K562 (cell line): ENCODE measurements around the gene HMGB1. TPM values are rescaled to one million over a fixed set of nuclear protein-coding genes. Genes with fewer than 3 reads are reported as not detected.

Experiments
- ATAC-seq: fragments of 200-7000 bp; cut with Tn5 transposase; 3 replicates; pipeline ENCODE4 v1.9.1; 2020; ENCODE audit warnings: moderate library complexity
- BruUV-seq: library from RNA; stranded (reverse); fragments of 400-500 nt; replicated peaks from 2 replicates; lab custom pipeline; 2021; lab: Mats Ljungman, UMichigan
- CTCF ChIA-PET: fragments of 300-600 bp; formaldehyde crosslinking; extraction: SDS; loops from one replicate; lab custom pipeline; 2021; ENCODE audit warnings: low intra/inter-chr PET ratio; lab: Yijun Ruan, JAX
- POLR2A ChIA-PET: fragments of 300-600, 350-650 bp; sonication (Branson Sonifier 250); formaldehyde crosslinking; extraction: SDS; loops from one replicate; lab custom pipeline; 2021; ENCODE audit warnings: antibody characterized with exemption, inconsistent platforms; lab: Yijun Ruan, JAX
- DNase-seq, 4 experiments: peaks; one replicate each; pipeline versions ENCODE4 v3.0.0 to v3.0.0-alpha.2; 2011 to 2018; ENCODE audit warnings: low spot score in 3 of 4, mixed read lengths in 3 of 4; ENCODE audit errors: extremely low read depth in 1 of 4
- FAIRE-seq: peaks from 2 replicates; lab custom pipeline; 2011; peaks lifted over from hg19 to GRCh38; lab: Jason Lieb, UNC
- H2AFZ ChIP-seq: 2 replicates; pipeline ENCODE4 v1.6.0; 2011; ENCODE audit warnings: low read depth, low read length, control low read depth, inconsistent platforms
- H3K27ac ChIP-seq: fragments of 200-600 bp; 3 replicates; pipeline ENCODE4 v1.8.0; 2011; ENCODE audit warnings: low read depth, mild to moderate bottlenecking, control low read depth, inconsistent platforms, low read length, moderate library complexity, mixed read lengths; ENCODE audit errors: extremely low read depth
- H3K27me3 ChIP-seq, 2 experiments: fragments of 300-600 bp in 1 of 2; 2 replicates in 1 of 2; 3 replicates in 1 of 2; pipeline versions ENCODE4 v1.6.0 to v1.8.0; 2011; ENCODE audit warnings: inconsistent platforms in 2 of 2, low read length in 2 of 2, mild to moderate bottlenecking in 1 of 2, mixed read lengths in 1 of 2, moderate library complexity in 1 of 2; ENCODE audit not compliant: control insufficient read depth in 2 of 2, insufficient read depth in 2 of 2
- H3K36me3 ChIP-seq: fragments of 300-600 bp; 3 replicates; pipeline ENCODE4 v1.8.0; 2011; ENCODE audit warnings: mild to moderate bottlenecking, low read length, inconsistent platforms; ENCODE audit not compliant: control insufficient read depth, insufficient read depth
- H3K4me1 ChIP-seq, 2 experiments: fragments of 200-600 bp in 1 of 2; replicated peaks in 1 of 2; 2 replicates in 1 of 2; 3 replicates in 1 of 2; pipeline versions ENCODE4 v1.5.1 to v1.8.0; 2011; ENCODE audit warnings: inconsistent platforms in 2 of 2, low read length in 2 of 2, mild to moderate bottlenecking in 1 of 2, mixed read lengths in 1 of 2, moderate library complexity in 1 of 2; ENCODE audit not compliant: control insufficient read depth in 2 of 2, insufficient read depth in 2 of 2
- H3K4me2 ChIP-seq: 2 replicates; pipeline ENCODE4 v1.6.1; 2011; ENCODE audit warnings: low read length, control low read depth, inconsistent platforms, mixed read lengths; ENCODE audit not compliant: insufficient read depth
- H3K4me3 ChIP-seq: fragments of 200-600 bp; sonication (generic), shearing (Covaris generic); 2 replicates; pipeline ENCODE4 v1.5.1; 2016; ENCODE audit warnings: control low read depth, inconsistent platforms
- H3K79me2 ChIP-seq: fragments of 200-600 bp; 3 replicates; pipeline ENCODE4 v1.8.0; 2011; ENCODE audit warnings: low read length, inconsistent platforms; ENCODE audit not compliant: control insufficient read depth, insufficient read depth
- H3K9ac ChIP-seq, 2 experiments: 2 replicates each; pipeline versions ENCODE4 v1.6.0 to v1.6.1; 2011; ENCODE audit warnings: low read depth in 2 of 2, low read length in 2 of 2, control low read depth in 1 of 2, inconsistent platforms in 1 of 2, mild to moderate bottlenecking in 1 of 2, mixed read lengths in 1 of 2; ENCODE audit not compliant: insufficient read depth in 1 of 2
- H3K9me1 ChIP-seq: one replicate; pipeline ENCODE4 v1.6.0; 2011; ENCODE audit warnings: inconsistent platforms, mild to moderate bottlenecking, low read length, moderate library complexity; ENCODE audit not compliant: control insufficient read depth, insufficient read depth
- H3K9me3 ChIP-seq: replicated peaks from 2 replicates; pipeline ENCODE4 v1.5.1; 2011; ENCODE audit warnings: low read depth, low read length, inconsistent platforms; ENCODE audit not compliant: control insufficient read depth, insufficient read depth
- H4K20me1 ChIP-seq: replicated peaks from 2 replicates; pipeline ENCODE4 v1.6.1; 2011; ENCODE audit warnings: low read length, inconsistent platforms, mixed read lengths; ENCODE audit not compliant: control insufficient read depth, insufficient read depth
- DACH1 ChIP-seq: fragments of 450-650 bp; IDR thresholded peaks from 2 replicates; pipeline ENCODE4 v1.6.1; 2018; ENCODE audit not compliant: partially characterized antibody
- ETS2 ChIP-seq: IDR thresholded peaks from 2 replicates; pipeline ENCODE4 v1.6.1; 2016; ENCODE audit warnings: borderline replicate concordance, missing genetic modification characterization, mild to moderate bottlenecking, moderate library complexity, missing compliant biosample characterization; ENCODE audit not compliant: poor library complexity, severe bottlenecking
- JUN ChIP-seq, 2 experiments: sonication (generic) in 1 of 2; formaldehyde crosslinking in 1 of 2; IDR thresholded peaks; 2 replicates each; pipeline versions ENCODE4 v1.6.1 to v1.8.0; 2012 to 2022; ENCODE audit warnings: borderline replicate concordance in 2 of 2, mild to moderate bottlenecking in 2 of 2, improper control_type of control experiment in 1 of 2, low read depth in 1 of 2, low read length in 1 of 2, missing genetic modification reagents in 1 of 2
- MCM2 ChIP-seq: fragments of 450-650 bp; IDR thresholded peaks from 2 replicates; pipeline ENCODE4 v1.6.1; 2017; ENCODE audit warnings: low read depth, mild to moderate bottlenecking
- RFX5 ChIP-seq: IDR thresholded peaks from 2 replicates; pipeline ENCODE4 v1.6.1; 2011; ENCODE audit warnings: low read depth, mild to moderate bottlenecking, improper control_type of control experiment, low read length
- SMARCB1 ChIP-seq: IDR thresholded peaks from 2 replicates; pipeline ENCODE4 v1.6.1; 2011; ENCODE audit warnings: improper control_type of control experiment, low read depth; ENCODE audit not compliant: insufficient read length
- TRIM24 ChIP-seq, 2 experiments: fragments of 450-650 bp; IDR thresholded peaks; 2 replicates each; pipeline ENCODE4 v1.6.1; 2016
- WGBS: fragments of 100-300 bp; shearing (Covaris generic); methylation state at CpG from one replicate; pipeline ENCODE4 v1.1.6; 2016; ENCODE audit warnings: low coverage, mixed read lengths; ENCODE audit not compliant: insufficient coverage; ENCODE audit errors: missing lambda C conversion rate; 5-methylcytosine and 5-hydroxymethylcytosine counted together
- in situ Hi-C: fragments of 300-500 bp; cut with MboI; formaldehyde crosslinking; loops from 4 replicates; pipeline ENCODE4 v1.15.0; 2018; ENCODE audit warnings: inconsistent platforms, mixed read lengths
- intact Hi-C: fragments of 100-400 bp; cut with micrococcal nuclease; formaldehyde crosslinking; loops from 2 replicates; pipeline ENCODE4 v1.14.2; 2022
- polyA plus RNA-seq, 8 experiments: library from polyadenylated mRNA; depleted of rRNA in 4 of 8; stranded (reverse) in 5 of 8; unstranded in 3 of 8; fragments of >200 nt; fragmentation: Nextera tagmentation in 2 of 8; fragmentation: Illumina TruSeq in 1 of 8; extraction: Ambion mirVana in 2 of 8; extraction: Trizol in 1 of 8; gene quantifications; 2 replicates each; pipeline versions ENCODE4 v1.2.1 to v1.2.3, GENCODE V29; 2011 to 2014; ENCODE audit warnings: inconsistent platforms in 1 of 8, missing spikeins in 1 of 8
- total RNA-seq, 7 experiments: library from RNA; depleted of rRNA in 6 of 7; stranded (reverse); fragments of >200 nt in 6 of 7; fragmentation: Illumina TruSeq in 2 of 7; extraction: Trizol in 2 of 7; gene quantifications; 2 replicates each; pipeline versions ENCODE4 v1.2.1 to v1.2.3, GENCODE V29; 2011 to 2021; ENCODE audit warnings: low replicate concordance in 1 of 7
- TF ChIP-seq, protein P1 (sequence below), 2 experiments: IDR thresholded peaks in 1 of 2; conservative IDR thresholded peaks in 1 of 2; 2 replicates each; pipeline ENCODE4 v1.6.1; 2016; ENCODE audit warnings: low read depth in 2 of 2, mild to moderate bottlenecking in 1 of 2, missing compliant biosample characterization in 1 of 2, missing genetic modification characterization in 1 of 2, moderate library complexity in 1 of 2
- TF ChIP-seq, protein P2 (sequence below), 2 experiments: fragments of 450-650 bp in 1 of 2; sonication (generic) in 1 of 2; formaldehyde crosslinking; conservative IDR thresholded peaks; 2 replicates each; pipeline versions ENCODE4 v1.4.0 to v1.8.1; 2020 to 2022; ENCODE audit warnings: mild to moderate bottlenecking in 1 of 2, missing genetic modification reagents in 1 of 2
- TF ChIP-seq, protein P3 (sequence below): sonication (generic); formaldehyde crosslinking; IDR thresholded peaks from 2 replicates; pipeline ENCODE4 v1.8.1; 2022; ENCODE audit warnings: missing genetic modification reagents

HMGB1 gene
- total and polyA plus RNA-seq, 9 of the 15 experiments (the other 6 are each of a cell fraction or from before 2014, with no cell fraction given) = 442 to 1,896 (median 933) TPM

DNA sequence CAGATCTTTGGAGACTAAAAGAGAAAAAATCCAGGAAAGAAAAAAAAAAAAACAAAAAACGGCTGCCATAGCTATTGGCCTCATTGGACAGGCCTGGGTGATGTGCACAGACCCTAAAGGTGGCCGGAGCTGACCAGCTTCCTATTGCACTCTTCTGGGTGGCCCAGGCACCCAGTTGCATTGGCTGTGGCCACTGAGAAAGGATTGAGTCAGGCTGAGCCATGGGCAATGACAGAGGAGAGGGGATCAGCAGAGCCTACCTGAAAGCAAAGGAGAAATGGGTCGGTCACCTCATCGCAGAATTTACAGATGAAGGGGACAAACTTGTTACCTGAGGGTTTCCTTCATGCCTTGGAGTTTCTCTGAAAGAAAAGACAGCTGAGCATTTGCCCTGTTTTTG, 17.3 kb downstream of the HMGB1 start:
- intact Hi-C loops (no loop called here), in situ Hi-C loops (no loop called here)
- TF ChIP-seq, protein P1, sequence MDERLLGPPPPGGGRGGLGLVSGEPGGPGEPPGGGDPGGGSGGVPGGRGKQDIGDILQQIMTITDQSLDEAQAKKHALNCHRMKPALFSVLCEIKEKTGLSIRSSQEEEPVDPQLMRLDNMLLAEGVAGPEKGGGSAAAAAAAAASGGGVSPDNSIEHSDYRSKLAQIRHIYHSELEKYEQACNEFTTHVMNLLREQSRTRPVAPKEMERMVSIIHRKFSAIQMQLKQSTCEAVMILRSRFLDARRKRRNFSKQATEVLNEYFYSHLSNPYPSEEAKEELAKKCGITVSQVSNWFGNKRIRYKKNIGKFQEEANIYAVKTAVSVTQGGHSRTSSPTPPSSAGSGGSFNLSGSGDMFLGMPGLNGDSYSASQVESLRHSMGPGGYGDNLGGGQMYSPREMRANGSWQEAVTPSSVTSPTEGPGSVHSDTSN (CRISPR knock-in tag; IDR thresholded peaks at IDR 0.05; ENCODE audit: low read depth) = no peak
- TF ChIP-seq, protein P1 (tag; conservative IDR thresholded peaks at IDR 0.05; ENCODE audit: low read depth) = no peak
- TF ChIP-seq, protein P2, sequence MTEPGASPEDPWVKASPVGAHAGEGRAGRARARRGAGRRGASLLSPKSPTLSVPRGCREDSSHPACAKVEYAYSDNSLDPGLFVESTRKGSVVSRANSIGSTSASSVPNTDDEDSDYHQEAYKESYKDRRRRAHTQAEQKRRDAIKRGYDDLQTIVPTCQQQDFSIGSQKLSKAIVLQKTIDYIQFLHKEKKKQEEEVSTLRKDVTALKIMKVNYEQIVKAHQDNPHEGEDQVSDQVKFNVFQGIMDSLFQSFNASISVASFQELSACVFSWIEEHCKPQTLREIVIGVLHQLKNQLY (CRISPR knock-in tag; conservative IDR thresholded peaks at IDR 0.05) = no peak
- TF ChIP-seq TRIM24 (IDR thresholded peaks at IDR 0.05) = no peak
- TF ChIP-seq RFX5 = no peak
- TF ChIP-seq MCM2 = no peak
- TF ChIP-seq JUN (IDR thresholded peaks at IDR 0.05; ENCODE audit: borderline replicate concordance, low read depth, low read length) = no peak
- no peak for TF ChIP-seq JUN (CRISPR knock-in tag; IDR thresholded peaks at IDR 0.05; ENCODE audit: borderline replicate concordance)
- TF ChIP-seq, protein P3, sequence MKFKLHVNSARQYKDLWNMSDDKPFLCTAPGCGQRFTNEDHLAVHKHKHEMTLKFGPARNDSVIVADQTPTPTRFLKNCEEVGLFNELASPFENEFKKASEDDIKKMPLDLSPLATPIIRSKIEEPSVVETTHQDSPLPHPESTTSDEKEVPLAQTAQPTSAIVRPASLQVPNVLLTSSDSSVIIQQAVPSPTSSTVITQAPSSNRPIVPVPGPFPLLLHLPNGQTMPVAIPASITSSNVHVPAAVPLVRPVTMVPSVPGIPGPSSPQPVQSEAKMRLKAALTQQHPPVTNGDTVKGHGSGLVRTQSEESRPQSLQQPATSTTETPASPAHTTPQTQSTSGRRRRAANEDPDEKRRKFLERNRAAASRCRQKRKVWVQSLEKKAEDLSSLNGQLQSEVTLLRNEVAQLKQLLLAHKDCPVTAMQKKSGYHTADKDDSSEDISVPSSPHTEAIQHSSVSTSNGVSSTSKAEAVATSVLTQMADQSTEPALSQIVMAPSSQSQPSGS (CRISPR knock-in tag) = no peak
- no peak for TF ChIP-seq DACH1
- TF ChIP-seq SMARCB1 = no peak
- TF ChIP-seq ETS2 (tag) = no peak
- no peak overlapping the region for H3K9ac ChIP-seq
- H4K20me1 ChIP-seq = no peaks in the 10 kb centered on the region
- H3K9me3 ChIP-seq = no peaks in the 10 kb centered on the region
- no peaks in the 10 kb centered on the region for H3K9me1 ChIP-seq
- WGBS = 33% methylated on average over 2 of the region's 4 CpGs
- BruUV-seq = no TSS peak
- DNase-seq (no peak), FAIRE-seq (no peak), ATAC-seq (no peak)
- H3K4me3 ChIP-seq = no peak overlapping the region
- ChIA-PET CTCF (no interaction called here), POLR2A (interaction anchor here (0.9 to 1.5 kb wide), 2 partner anchors 10 kb away, joined by 3 to 8 read pairs; no protein-coding TSS in a partner anchor)
- no peaks in the 10 kb centered on the region for H3K79me2 ChIP-seq
- H3K27me3 ChIP-seq = no peaks in the 10 kb centered on the region; a peak in 1 of 5 replicates
- no peak overlapping the region for H3K4me2 ChIP-seq
- H3K4me1 ChIP-seq = peaks cover 0 to 6% of the 10 kb centered on the region in 2 experiments; a peak in 2 of 5 replicates
- no peak overlapping the region for H2AFZ ChIP-seq
- H3K36me3 ChIP-seq = no peaks in the 10 kb centered on the region
- H3K27ac ChIP-seq = no peak overlapping the region
